Skeletal muscle tissue (tissue), 4 donors: ENCODE measurements around the gene CRACR2A. TPM values are rescaled to one million over a fixed set of nuclear protein-coding genes. Genes with fewer than 3 reads are reported as not detected.

Source experiments
- H3K27ac ChIP-seq: one replicate; pipeline ENCODE4 v1.7.0; 2013; ENCODE audit warnings: mild to moderate bottlenecking, low read depth, low read length, inconsistent platforms
- H3K27me3 ChIP-seq, 3 donors: one replicate each; pipeline ENCODE4 v1.7.0; 2013; ENCODE audit warnings: low read length in 3 of 3; ENCODE audit not compliant: control insufficient read depth in 3 of 3, insufficient read depth in 3 of 3
- H3K36me3 ChIP-seq, 3 donors: one replicate each; pipeline ENCODE4 v1.7.0; 2013; ENCODE audit warnings: low read length in 3 of 3; ENCODE audit not compliant: control insufficient read depth in 3 of 3, insufficient read depth in 3 of 3
- H3K4me1 ChIP-seq, 3 donors: one replicate each; pipeline ENCODE4 v1.7.0; 2013; ENCODE audit warnings: low read length in 3 of 3, mild to moderate bottlenecking in 3 of 3; ENCODE audit not compliant: control insufficient read depth in 3 of 3, insufficient read depth in 3 of 3
- H3K4me3 ChIP-seq, 3 donors: one replicate each; pipeline ENCODE4 v1.7.0; 2013; ENCODE audit warnings: low read length in 3 of 3
- H3K9ac ChIP-seq, 3 donors: one replicate each; pipeline ENCODE4 v1.7.0; 2013; ENCODE audit warnings: low read length in 3 of 3, mild to moderate bottlenecking in 3 of 3, moderate library complexity in 2 of 3, low read depth in 1 of 3
- H3K9me3 ChIP-seq, 3 donors: one replicate each; pipeline ENCODE4 v1.7.0; 2013; ENCODE audit warnings: low read length in 3 of 3; ENCODE audit not compliant: control insufficient read depth in 3 of 3
- total RNA-seq: library from RNA; depleted of rRNA; stranded (reverse); fragments of >200 nt; gene quantifications from one replicate; pipeline ENCODE4 v1.2.3, GENCODE V29; 2014
- donor health status: Osteomylitis.

Gene CRACR2A
- total RNA-seq, 1 donor from 2014 or later, result 2.1 TPM

DNA sequence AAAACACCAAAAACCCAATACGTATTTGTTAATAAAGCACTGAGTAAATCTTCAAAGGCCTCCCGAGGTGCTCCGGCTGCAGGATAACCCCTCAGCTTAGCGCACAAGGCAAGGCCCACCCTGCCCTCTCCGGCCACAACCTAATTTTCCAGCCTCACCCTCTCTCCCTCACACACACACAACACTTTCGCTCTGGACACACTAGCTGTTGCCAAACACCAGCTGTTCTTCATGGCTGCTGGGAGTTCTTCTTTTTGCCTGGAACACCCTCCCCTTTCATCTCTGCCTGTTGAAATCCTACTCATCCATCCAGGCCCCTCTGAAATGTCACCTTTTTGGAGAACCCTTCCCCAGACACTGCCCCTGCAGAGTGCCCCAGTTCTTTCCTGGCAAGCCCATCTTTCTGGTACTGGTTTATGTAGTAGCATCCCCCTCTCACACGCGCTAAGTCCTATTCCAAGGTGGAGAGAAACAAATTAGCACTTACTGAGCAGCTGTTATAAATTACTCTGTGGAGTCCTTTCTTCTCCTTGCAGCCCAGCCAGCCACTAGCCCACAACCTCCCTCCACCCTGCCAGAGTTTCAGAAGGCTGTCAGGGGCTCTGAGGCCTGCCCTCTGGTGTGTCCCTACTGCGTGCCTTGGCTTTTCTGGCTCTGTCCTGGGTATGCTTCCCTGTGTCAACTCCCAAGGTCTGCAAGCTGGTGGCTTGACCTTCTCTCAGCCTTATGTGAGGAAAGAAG lies 805 bp upstream of the CRACR2A start:
- Histone ChIP-seq H3K4me1 (peaks cover 4 to 17% (median 6%) of the 10 kb centered on the region in 3 donors), H3K27me3 (peaks cover 0 to 15% (median 9%) of the 10 kb centered on the region in 3 donors), H3K36me3 (no peaks in the 10 kb centered on the region), H3K9ac (peak overlapping the region in 1 of 3 donors; percentile 45), H3K9me3 (no peaks in the 10 kb centered on the region), H3K27ac (peak overlapping the region; percentile 44), H3K4me3 (peak overlapping the region in 1 of 3 donors; percentile 46)

DNA sequence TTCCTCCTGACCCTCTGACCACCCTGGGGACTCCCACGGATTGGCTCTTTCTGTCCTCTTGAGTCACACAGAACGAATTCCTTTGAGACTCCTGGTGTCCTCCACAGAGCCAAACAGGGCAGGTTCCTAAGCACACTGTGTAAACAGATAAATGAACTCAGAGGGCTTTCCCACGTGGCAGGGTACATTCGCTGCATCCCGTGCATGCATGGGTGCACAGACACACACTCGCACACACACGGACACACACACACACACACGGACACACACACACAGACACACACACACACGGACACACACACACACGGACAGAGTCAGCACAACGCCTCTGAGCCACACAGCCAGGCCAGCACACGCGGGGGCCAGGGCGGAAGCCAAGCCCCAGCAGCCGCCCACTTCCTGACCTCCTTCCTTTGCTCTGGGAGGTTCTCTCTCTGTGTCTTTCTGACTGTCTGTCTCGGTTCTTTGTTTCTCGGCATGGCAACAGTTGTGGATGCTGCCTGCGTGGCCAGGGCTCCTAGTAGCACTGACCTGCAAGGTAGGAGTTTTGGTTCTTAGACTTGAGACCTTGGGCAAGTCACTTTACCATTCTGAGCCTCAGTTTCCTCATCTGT lies 706 bp downstream of the CRACR2A start:
- Histone ChIP-seq H3K9me3 (no peaks in the 10 kb centered on the region), H3K27ac (peak overlapping the region; percentile 44), H3K9ac (peak overlapping the region; percentile 2 to 69 (median 45))

DNA sequence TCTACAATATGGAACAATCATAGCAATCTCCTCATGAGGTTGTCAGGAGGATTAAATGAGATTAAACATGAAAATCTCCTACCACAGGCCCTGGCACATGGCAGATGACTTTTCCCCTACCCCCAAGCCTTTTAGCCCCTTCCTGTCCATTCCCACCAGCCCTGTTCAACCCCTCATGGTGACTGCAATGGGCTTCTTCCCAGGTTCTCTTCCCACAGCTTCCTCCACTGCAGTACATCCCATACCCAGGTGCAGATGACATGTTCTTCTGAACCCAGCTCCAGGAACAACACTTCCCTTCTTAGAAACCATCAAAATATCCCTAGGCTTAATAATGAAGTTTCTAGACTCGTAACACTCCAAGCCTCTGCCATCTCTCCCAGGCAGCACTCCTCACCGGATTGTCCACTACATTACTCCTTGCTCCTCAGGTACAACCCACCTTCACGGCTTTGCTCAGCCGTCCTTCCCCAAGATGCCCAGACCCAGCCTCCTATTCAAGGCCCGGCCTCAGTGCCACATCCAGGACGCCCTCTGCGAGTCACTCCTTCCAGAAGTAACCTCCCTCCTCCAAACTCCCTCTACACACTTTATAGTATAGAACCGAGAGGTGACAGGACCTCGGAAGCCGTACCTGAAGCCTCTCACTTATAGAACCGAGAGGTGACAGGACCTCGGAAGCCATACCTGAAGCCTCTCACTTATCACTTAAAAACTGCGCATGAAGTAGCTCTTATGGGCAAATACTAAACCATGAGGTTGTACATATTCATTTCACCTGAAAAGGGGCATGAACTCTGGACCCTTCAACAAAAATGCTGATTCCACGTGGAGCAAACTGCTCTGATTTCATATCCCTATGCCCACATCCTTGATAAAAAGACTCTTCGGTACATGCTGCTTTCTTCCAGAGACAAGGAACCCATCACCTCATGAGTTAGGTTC lies 1.5 kb downstream of the CRACR2A start:
- Histone ChIP-seq H3K9ac (no peak overlapping the region), H3K9me3 (no peaks in the 10 kb centered on the region), H3K27ac (no peak overlapping the region), H3K4me1 (peaks cover 4 to 17% (median 6%) of the 10 kb centered on the region in 3 donors), H3K36me3 (no peaks in the 10 kb centered on the region), H3K27me3 (peaks cover 0 to 15% (median 9%) of the 10 kb centered on the region in 3 donors), H3K4me3 (peak overlapping the region in 2 of 3 donors; percentile 62 to 63)

More for the DNA sequence above, 706 bp downstream of the CRACR2A start:
- H3K4me1 ChIP-seq, result peaks cover 4 to 17% (median 6%) of the 10 kb centered on the region in 3 donors
- peak overlapping the region; percentile 62 to 71 (median 63) for H3K4me3 ChIP-seq
- peaks cover 0 to 15% (median 9%) of the 10 kb centered on the region in 3 donors for H3K27me3 ChIP-seq
- no peaks in the 10 kb centered on the region for H3K36me3 ChIP-seq

DNA sequence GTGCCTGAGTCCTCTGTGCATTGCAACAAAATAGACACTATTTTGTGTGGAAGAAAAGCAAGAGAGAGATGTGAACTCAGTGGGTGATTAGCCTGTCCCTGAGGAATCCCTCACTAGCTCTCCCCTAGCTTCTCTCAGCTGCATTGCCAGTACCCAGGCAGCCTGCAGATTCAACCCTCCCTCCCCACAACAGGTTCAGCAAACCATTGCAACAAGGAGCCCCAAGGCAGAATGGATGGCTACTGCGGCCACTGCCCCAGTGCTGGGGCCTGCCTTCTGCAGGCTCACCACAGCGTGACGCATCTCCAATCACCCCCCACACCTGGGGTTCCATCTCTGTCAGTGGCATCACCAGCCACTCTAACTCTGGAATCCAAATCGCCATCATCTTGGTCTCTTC lies 2.3 kb downstream of the CRACR2A start:
- Histone ChIP-seq H3K9me3 (no peaks in the 10 kb centered on the region), H3K9ac (no peak overlapping the region), H3K4me1 (peaks cover 4 to 14% (median 6%) of the 10 kb centered on the region in 3 donors)

DNA sequence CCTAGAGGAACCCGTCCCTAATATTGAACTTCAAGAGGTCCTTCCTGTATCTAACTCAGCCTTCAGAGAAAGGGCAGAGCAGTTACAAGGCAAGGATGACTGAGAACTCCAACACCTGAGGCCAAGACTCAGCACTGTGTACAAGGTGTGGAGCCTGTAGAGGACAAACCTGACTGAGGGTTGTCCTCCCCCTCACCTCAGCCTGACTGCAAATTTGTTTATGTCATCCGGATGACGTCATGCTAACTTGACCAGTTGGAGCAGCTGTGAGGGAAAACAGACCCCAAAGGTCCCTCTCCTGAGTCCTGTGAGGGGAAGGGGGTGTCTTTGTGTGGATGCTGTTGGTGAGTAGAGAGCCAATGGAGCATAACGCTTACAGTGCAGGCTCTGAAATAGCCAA lies 4.3 kb downstream of the CRACR2A start:
- no peaks in the 10 kb centered on the region for H3K9me3 ChIP-seq
- H3K36me3 ChIP-seq, result no peaks in the 10 kb centered on the region
- no peak overlapping the region for H3K4me3 ChIP-seq
- no peak overlapping the region for H3K9ac ChIP-seq
- H3K27me3 ChIP-seq, result peaks cover 0 to 8% (median 5%) of the 10 kb centered on the region in 3 donors
- no peak overlapping the region for H3K27ac ChIP-seq
- H3K4me1 ChIP-seq, result peaks cover 4 to 17% (median 11%) of the 10 kb centered on the region in 3 donors

More for the DNA sequence above, 2.3 kb downstream of the CRACR2A start:
- no peak overlapping the region for H3K27ac ChIP-seq
- no peak overlapping the region for H3K4me3 ChIP-seq
- H3K27me3 ChIP-seq, result peaks cover 0 to 13% (median 9%) of the 10 kb centered on the region in 3 donors
- no peaks in the 10 kb centered on the region for H3K36me3 ChIP-seq

DNA sequence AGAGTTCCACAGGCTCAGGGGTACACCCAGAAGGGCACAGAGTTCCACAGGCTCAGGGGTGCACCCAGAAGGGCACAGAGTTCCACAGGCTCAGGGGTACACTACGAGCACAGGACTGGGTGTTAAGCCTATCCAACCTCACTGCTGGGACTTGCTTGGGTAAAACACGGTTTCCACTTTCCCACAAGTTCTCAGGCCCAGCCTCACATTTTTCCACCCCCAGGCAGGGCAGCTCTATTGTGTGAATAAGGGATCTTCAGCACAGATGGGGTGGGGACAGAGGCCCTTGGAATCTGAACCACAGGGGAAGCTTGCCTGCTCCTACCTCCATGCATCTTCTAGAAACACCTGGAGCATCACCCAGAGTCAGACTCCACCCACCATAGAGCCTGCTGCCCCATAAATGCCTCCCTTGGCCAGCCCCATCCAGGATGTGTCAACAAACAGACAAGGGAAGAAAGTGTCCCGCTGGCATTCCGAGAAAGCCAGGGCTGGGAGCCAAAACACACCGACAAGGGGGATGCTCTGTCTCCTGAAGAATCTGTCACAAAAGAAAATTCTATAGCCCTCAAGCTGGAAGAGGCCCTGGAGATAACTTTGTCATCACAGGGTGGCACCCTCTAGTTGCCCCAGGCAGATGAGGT lies 4.8 kb downstream of the CRACR2A start:
- Histone ChIP-seq H3K27ac (no peak overlapping the region), H3K9me3 (no peaks in the 10 kb centered on the region), H3K36me3 (no peaks in the 10 kb centered on the region), H3K9ac (no peak overlapping the region), H3K4me3 (no peak overlapping the region), H3K4me1 (peaks cover 2 to 13% (median 12%) of the 10 kb centered on the region in 3 donors), H3K27me3 (peaks cover 0 to 8% (median 5%) of the 10 kb centered on the region in 3 donors)

DNA sequence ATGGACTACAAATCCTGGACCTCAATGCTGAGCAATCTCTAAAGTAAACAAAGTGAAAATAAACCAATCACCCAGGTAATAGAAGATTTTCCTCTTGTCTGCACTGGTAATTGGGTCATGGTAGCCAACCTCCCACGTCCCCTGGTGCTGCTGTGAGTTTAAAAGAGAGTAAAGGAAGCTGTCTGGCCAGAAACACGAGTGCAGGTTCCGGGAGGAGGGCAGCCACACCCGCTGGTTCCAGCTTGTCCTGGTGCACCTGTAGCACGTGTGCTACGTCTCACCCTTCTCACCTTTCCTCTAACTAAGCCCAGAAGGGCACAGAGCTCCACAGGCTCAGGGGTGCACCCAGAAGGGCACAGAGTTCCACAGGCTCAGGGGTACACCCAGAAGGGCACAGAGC lies 5.4 kb downstream of the CRACR2A start:
- Histone ChIP-seq H3K27me3 (peaks cover 0 to 6% (median 5%) of the 10 kb centered on the region in 3 donors), H3K4me3 (no peak overlapping the region), H3K9ac (no peak overlapping the region), H3K4me1 (peaks cover 2 to 12% (median 11%) of the 10 kb centered on the region in 3 donors), H3K9me3 (no peaks in the 10 kb centered on the region), H3K36me3 (no peaks in the 10 kb centered on the region), H3K27ac (no peak overlapping the region)

DNA sequence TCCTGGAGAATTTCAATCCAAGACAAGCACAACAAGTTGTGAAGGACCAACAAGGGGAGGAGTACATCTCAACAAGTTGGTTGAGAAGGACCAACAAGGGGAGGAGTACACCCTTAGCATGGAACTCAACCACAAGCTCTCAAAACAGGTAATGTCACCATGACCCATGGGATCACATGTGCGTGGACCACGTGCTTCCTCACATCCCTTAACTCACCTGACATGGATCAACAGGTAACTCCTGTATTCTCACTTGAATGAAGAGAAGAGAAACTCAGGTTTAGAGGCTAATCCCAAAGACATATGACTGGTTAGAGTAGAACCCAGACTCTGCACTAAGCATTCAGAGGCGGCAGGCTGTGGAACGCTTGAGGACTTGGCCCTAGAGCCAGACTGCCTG lies 6.2 kb downstream of the CRACR2A start:
- Histone ChIP-seq H3K4me1 (peaks cover 0 to 6% (median 3%) of the 10 kb centered on the region in 3 donors), H3K9me3 (no peaks in the 10 kb centered on the region), H3K27me3 (peaks cover 0 to 4% (median 0%) of the 10 kb centered on the region in 3 donors), H3K36me3 (peaks cover 0 to 4% (median 0%) of the 10 kb centered on the region in 3 donors), H3K9ac (no peak overlapping the region), H3K27ac (no peak overlapping the region), H3K4me3 (no peak overlapping the region)

DNA sequence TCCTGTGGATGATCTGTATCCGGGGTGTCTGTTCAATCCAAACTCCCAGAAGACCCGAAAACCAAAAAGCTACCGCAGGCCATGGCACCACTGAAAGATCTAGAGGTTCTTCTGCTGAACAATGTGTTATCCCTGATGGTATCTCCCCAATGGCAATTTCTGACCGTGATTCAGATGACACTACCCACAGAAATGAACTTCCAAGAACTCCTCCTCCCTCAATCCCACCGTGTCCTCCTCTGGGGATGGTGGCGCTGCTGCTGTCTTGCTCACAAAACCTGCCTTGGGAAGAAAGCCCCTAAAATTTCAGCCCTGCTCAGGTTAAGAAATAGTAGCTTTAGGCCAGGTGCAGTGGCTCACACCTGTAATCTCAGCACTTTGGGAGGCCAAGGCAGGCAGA lies 7.8 kb downstream of the CRACR2A start:
- H3K27me3 ChIP-seq, result no peaks in the 10 kb centered on the region

More for the DNA sequence above, 7.8 kb downstream of the CRACR2A start:
- no peak overlapping the region for H3K4me3 ChIP-seq
- H3K4me1 ChIP-seq, result peaks cover 0 to 6% (median 3%) of the 10 kb centered on the region in 3 donors
- no peak overlapping the region for H3K27ac ChIP-seq
- peaks cover 0 to 4% (median 0%) of the 10 kb centered on the region in 3 donors for H3K36me3 ChIP-seq
- no peaks in the 10 kb centered on the region for H3K9me3 ChIP-seq
- no peak overlapping the region for H3K9ac ChIP-seq
